HepG2 (cell line): Measurements from ENCODE around the gene KMT2E. TPM values are rescaled to one million over a fixed set of nuclear protein-coding genes. Genes with fewer than 3 reads are reported as not detected.

ENCODE experiments used
- ATAC-seq: fragments of 200-7000 bp; cut with Tn5 transposase; 3 replicates; pipeline ENCODE4 v1.9.1; 2020; ENCODE audit warnings: mild to moderate bottlenecking, moderate library complexity
- BruUV-seq: library from RNA; stranded (reverse); fragments of 400-500 nt; replicated peaks from 2 replicates; lab custom pipeline; 2021; lab: Mats Ljungman, UMichigan
- CTCF ChIA-PET: fragments of 300-600 bp; formaldehyde crosslinking; extraction: SDS; loops from one replicate; lab custom pipeline; 2021; ENCODE audit warnings: low total read pairs, inconsistent platforms, low intra/inter-chr PET ratio; lab: Yijun Ruan, JAX
- POLR2A ChIA-PET: fragments of 350-600 bp; sonication (Branson Sonifier 250); formaldehyde crosslinking; loops from one replicate; lab custom pipeline; 2020; ENCODE audit warnings: antibody characterized with exemption, inconsistent platforms; lab: Yijun Ruan, JAX
- DNase-seq: peaks from one replicate; pipeline ENCODE4 v3.0.0-alpha.2; 2015; ENCODE audit warnings: low spot score
- FAIRE-seq: peaks from 3 replicates; lab custom pipeline; 2011; peaks lifted over from hg19 to GRCh38; lab: Jason Lieb, UNC
- H2AFZ ChIP-seq: one replicate; pipeline ENCODE4 v1.6.1; 2011; ENCODE audit warnings: low read length, inconsistent platforms
- H3K27ac ChIP-seq: fragments of 300-600 bp; 3 replicates; pipeline ENCODE4 v1.8.0; 2011; ENCODE audit warnings: mixed run types, mild to moderate bottlenecking, mixed read lengths, low read length, inconsistent platforms; ENCODE audit not compliant: insufficient read depth; ENCODE audit errors: extremely low read length
- H3K27me3 ChIP-seq, 2 experiments: fragments of 200-600 bp in 1 of 2; 2 replicates in 1 of 2; 3 replicates in 1 of 2; pipeline versions ENCODE4 v1.6.0 to v1.8.0; 2011; ENCODE audit warnings: low read length in 2 of 2, mild to moderate bottlenecking in 2 of 2, moderate library complexity in 2 of 2, inconsistent platforms in 1 of 2; ENCODE audit not compliant: insufficient read depth in 2 of 2, control insufficient read depth in 1 of 2
- H3K36me3 ChIP-seq, 2 experiments: fragments of 200-600 bp in 1 of 2; replicated peaks in 1 of 2; 2 replicates in 1 of 2; 3 replicates in 1 of 2; pipeline versions ENCODE4 v1.5.1 to v1.8.0; 2011; ENCODE audit warnings: low read length in 2 of 2, inconsistent platforms in 1 of 2; ENCODE audit not compliant: insufficient read depth in 2 of 2, control insufficient read depth in 1 of 2
- H3K4me1 ChIP-seq: 2 replicates; pipeline ENCODE4 v1.5.1; 2012; ENCODE audit warnings: low read length, inconsistent platforms; ENCODE audit not compliant: insufficient read depth
- H3K4me2 ChIP-seq: 2 replicates; pipeline ENCODE4 v1.6.0; 2011; ENCODE audit warnings: low read depth, low read length, inconsistent platforms
- H3K4me3 ChIP-seq, 3 experiments: fragments of 200-600 bp in 1 of 3; sonication (generic), shearing (Covaris generic) in 1 of 3; replicated peaks in 1 of 3; 2 replicates each; pipeline ENCODE4 v1.5.1; 2011 to 2016; ENCODE audit warnings: low read length in 3 of 3, inconsistent platforms in 2 of 3, low read depth in 2 of 3, mild to moderate bottlenecking in 2 of 3, control low read depth in 1 of 3, mixed read lengths in 1 of 3; ENCODE audit not compliant: insufficient read depth in 1 of 3
- H3K79me2 ChIP-seq: one replicate; pipeline ENCODE4 v1.6.1; 2011; ENCODE audit warnings: low read length, inconsistent platforms; ENCODE audit not compliant: insufficient read depth
- H3K9ac ChIP-seq: 2 replicates; pipeline ENCODE4 v1.6.0; 2011; ENCODE audit warnings: mild to moderate bottlenecking, low read depth, low read length, inconsistent platforms; ENCODE audit not compliant: insufficient read depth
- H3K9me3 ChIP-seq: 2 replicates; pipeline ENCODE4 v1.5.1; 2012; ENCODE audit warnings: mild to moderate bottlenecking, low read length
- H4K20me1 ChIP-seq: 2 replicates; pipeline ENCODE4 v1.6.0; 2011; ENCODE audit warnings: inconsistent platforms, mild to moderate bottlenecking, low read length, moderate library complexity; ENCODE audit not compliant: insufficient read depth
- BHLHE40 ChIP-seq: IDR thresholded peaks from 2 replicates; pipeline ENCODE4 v1.6.1; 2011; ENCODE audit warnings: low read length, improper control_type of control experiment
- TARDBP ChIP-seq: sonication (generic); formaldehyde crosslinking; IDR thresholded peaks from 2 replicates; pipeline ENCODE4 v1.8.0; 2022; ENCODE audit warnings: mild to moderate bottlenecking, missing genetic modification reagents
- TRIM24 ChIP-seq: sonication (generic); formaldehyde crosslinking; IDR thresholded peaks from 2 replicates; pipeline ENCODE4 v1.8.0; 2022; ENCODE audit warnings: mild to moderate bottlenecking, missing genetic modification reagents
- TSC22D2 ChIP-seq: sonication (generic); formaldehyde crosslinking; IDR thresholded peaks from 2 replicates; pipeline ENCODE4 v1.5.1; 2020; ENCODE audit warnings: missing genetic modification reagents, mild to moderate bottlenecking, borderline replicate concordance
- ZMYM3 ChIP-seq: sonication (generic); formaldehyde crosslinking; IDR thresholded peaks from 2 replicates; pipeline ENCODE4 v1.5.1; 2020; ENCODE audit warnings: mild to moderate bottlenecking, missing genetic modification reagents
- ZNF660 ChIP-seq: sonication (generic); formaldehyde crosslinking; IDR thresholded peaks from 2 replicates; pipeline ENCODE4 v1.5.1; 2020; ENCODE audit warnings: mild to moderate bottlenecking, low read depth, missing genetic modification reagents, borderline replicate concordance
- ZNF775 ChIP-seq: sonication (generic); formaldehyde crosslinking; IDR thresholded peaks from 2 replicates; pipeline ENCODE4 v1.4.0; 2020; ENCODE audit warnings: missing genetic modification reagents, mild to moderate bottlenecking, moderate library complexity, borderline replicate concordance
- WGBS: methylation state at CpG from one replicate; pipeline ENCODE4 v1.1.6; 2017; ENCODE audit warnings: low lambda C conversion rate; 5-methylcytosine and 5-hydroxymethylcytosine counted together
- in situ Hi-C: cut with HindIII; loops from 2 replicates; pipeline ENCODE4 v1.10.0; 2017; ENCODE audit warnings: low pct_unique_long_range_greater_than_20kb; ENCODE audit not compliant: extremely low pct_ligation_motif_present
- intact Hi-C: fragments of 100-400 bp; cut with micrococcal nuclease; formaldehyde crosslinking; loops from one replicate; pipeline ENCODE4 v1.10.0; 2022; ENCODE audit not compliant: unreplicated experiment
- polyA plus RNA-seq, 8 experiments: library from polyadenylated mRNA; depleted of rRNA in 3 of 8; stranded (reverse) in 7 of 8; unstranded in 1 of 8; fragments of >200 nt; fragmentation: Illumina TruSeq in 4 of 8; extraction: Trizol in 4 of 8; gene quantifications; 2 replicates each; pipeline versions ENCODE4 v1.2.1 to v1.2.3, GENCODE V29; 2011 to 2016; ENCODE audit warnings: low read depth in 4 of 8, missing spikeins in 1 of 8, mixed read lengths in 1 of 8; ENCODE audit not compliant: insufficient read depth in 1 of 8
- total RNA-seq, 5 experiments: library from RNA; depleted of rRNA; stranded (reverse); fragments of >200 nt; fragmentation: Illumina TruSeq; extraction: Trizol; gene quantifications; 2 replicates each; pipeline ENCODE4 v1.2.3, GENCODE V29; 2016; ENCODE audit warnings: low read depth in 1 of 5
- TF ChIP-seq, protein P1 (sequence below): sonication (generic); formaldehyde crosslinking; IDR thresholded peaks from 2 replicates; pipeline ENCODE4 v1.9.0; 2021; ENCODE audit warnings: mild to moderate bottlenecking, missing genetic modification reagents
- TF ChIP-seq, protein P2 (sequence below): sonication (generic); formaldehyde crosslinking; IDR thresholded peaks from 2 replicates; pipeline ENCODE4 v1.4.0; 2020; ENCODE audit warnings: missing genetic modification reagents

KMT2E gene
- total and polyA plus RNA-seq, 2 of the 13 experiments (the other 11 are each of a cell fraction or from before 2014, with no cell fraction given) = 6.3 to 24.4 TPM

DNA sequence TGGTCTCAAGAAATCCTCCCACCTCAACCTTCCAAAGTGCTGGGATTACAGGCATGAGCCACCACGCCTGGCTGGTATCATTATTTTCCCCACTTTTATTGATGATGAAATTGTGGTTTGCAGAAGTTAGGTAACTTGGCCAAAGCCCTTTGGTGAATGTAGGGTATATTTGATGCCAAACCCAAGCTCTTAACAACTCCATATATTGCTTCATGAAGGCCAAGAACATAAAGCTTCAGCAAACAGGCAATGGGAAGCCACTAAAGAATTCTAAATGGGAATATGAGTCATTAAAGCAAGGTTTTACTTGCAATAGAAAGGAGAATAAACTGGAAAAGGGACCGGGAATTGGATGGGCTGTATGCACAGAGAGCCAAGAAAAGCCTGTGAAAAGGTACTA lies 142.7 kb downstream of the KMT2E start:
- no peak overlapping the region for H2AFZ ChIP-seq
- H3K4me1 ChIP-seq = no peaks in the 10 kb centered on the region
- no peaks in the 10 kb centered on the region for H3K27me3 ChIP-seq
- CTCF ChIA-PET = no interaction called here
- POLR2A ChIA-PET = no interaction called here
- H3K36me3 ChIP-seq = peaks cover 3 to 14% of the 10 kb centered on the region in 2 experiments; a peak in 2 of 5 replicates
- no peak overlapping the region for H3K4me3 ChIP-seq
- no TSS peak for BruUV-seq
- no peaks in the 10 kb centered on the region for H3K79me2 ChIP-seq
- H3K4me2 ChIP-seq = no peak overlapping the region
- 98% methylated on average over 2 of the region's 2 CpGs for WGBS
- no peaks in the 10 kb centered on the region for H3K9me3 ChIP-seq
- no peak overlapping the region for H3K27ac ChIP-seq
- DNase-seq (no peak), FAIRE-seq (no peak), ATAC-seq (no peak)
- intact Hi-C loops (no loop called here), in situ Hi-C loops (no loop called here)
- H3K9ac ChIP-seq = no peak overlapping the region
- H4K20me1 ChIP-seq = no peaks in the 10 kb centered on the region
- TF ChIP-seq TSC22D2 (no peak), ZNF660 (CRISPR knock-in tag) (no peak)

DNA sequence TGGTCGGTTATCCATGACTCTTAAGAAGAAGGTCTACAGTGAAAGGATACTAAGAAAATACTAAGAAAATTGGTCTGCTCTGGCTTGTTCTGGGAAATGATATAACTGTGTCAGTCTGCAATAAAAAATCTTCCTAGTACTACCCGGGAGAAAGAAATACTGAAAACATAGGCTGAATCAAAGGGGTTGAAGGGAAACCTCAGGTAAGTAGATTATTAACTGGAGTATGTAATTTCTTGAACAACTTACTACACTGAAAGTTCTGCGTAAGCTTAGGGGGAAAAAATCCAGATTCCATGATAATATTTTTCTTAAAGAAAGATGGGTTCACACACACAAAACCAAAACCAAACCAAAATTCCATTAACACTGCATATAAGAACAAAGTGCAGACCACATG lies 143.3 kb downstream of the KMT2E start:
- ATAC-seq (no peak), FAIRE-seq (no peak), DNase-seq (no peak)
- CTCF ChIA-PET = no interaction called here
- Histone ChIP-seq H3K9ac (no peak overlapping the region), H3K27ac (no peak overlapping the region), H3K27me3 (no peaks in the 10 kb centered on the region), H2AFZ (no peak overlapping the region), H3K4me1 (no peaks in the 10 kb centered on the region), H3K9me3 (no peaks in the 10 kb centered on the region), H3K79me2 (no peaks in the 10 kb centered on the region), H4K20me1 (no peaks in the 10 kb centered on the region), H3K4me2 (no peak overlapping the region), H3K4me3 (no peak overlapping the region), H3K36me3 (peaks cover 3 to 14% of the 10 kb centered on the region in 2 experiments; a peak in 2 of 5 replicates)
- no TSS peak for BruUV-seq
- intact Hi-C loops = no loop called here
- WGBS = 95% methylated on average over 3 of the region's 3 CpGs
- in situ Hi-C loops = no loop called here
- POLR2A ChIA-PET = no interaction called here
- TF ChIP-seq TRIM24 (CRISPR knock-in tag) (no peak), ZNF775 (CRISPR knock-in tag) (no peak), TARDBP (CRISPR knock-in tag) (no peak), BHLHE40 (no peak), ZMYM3 (no peak)
- TF ChIP-seq, protein P1, sequence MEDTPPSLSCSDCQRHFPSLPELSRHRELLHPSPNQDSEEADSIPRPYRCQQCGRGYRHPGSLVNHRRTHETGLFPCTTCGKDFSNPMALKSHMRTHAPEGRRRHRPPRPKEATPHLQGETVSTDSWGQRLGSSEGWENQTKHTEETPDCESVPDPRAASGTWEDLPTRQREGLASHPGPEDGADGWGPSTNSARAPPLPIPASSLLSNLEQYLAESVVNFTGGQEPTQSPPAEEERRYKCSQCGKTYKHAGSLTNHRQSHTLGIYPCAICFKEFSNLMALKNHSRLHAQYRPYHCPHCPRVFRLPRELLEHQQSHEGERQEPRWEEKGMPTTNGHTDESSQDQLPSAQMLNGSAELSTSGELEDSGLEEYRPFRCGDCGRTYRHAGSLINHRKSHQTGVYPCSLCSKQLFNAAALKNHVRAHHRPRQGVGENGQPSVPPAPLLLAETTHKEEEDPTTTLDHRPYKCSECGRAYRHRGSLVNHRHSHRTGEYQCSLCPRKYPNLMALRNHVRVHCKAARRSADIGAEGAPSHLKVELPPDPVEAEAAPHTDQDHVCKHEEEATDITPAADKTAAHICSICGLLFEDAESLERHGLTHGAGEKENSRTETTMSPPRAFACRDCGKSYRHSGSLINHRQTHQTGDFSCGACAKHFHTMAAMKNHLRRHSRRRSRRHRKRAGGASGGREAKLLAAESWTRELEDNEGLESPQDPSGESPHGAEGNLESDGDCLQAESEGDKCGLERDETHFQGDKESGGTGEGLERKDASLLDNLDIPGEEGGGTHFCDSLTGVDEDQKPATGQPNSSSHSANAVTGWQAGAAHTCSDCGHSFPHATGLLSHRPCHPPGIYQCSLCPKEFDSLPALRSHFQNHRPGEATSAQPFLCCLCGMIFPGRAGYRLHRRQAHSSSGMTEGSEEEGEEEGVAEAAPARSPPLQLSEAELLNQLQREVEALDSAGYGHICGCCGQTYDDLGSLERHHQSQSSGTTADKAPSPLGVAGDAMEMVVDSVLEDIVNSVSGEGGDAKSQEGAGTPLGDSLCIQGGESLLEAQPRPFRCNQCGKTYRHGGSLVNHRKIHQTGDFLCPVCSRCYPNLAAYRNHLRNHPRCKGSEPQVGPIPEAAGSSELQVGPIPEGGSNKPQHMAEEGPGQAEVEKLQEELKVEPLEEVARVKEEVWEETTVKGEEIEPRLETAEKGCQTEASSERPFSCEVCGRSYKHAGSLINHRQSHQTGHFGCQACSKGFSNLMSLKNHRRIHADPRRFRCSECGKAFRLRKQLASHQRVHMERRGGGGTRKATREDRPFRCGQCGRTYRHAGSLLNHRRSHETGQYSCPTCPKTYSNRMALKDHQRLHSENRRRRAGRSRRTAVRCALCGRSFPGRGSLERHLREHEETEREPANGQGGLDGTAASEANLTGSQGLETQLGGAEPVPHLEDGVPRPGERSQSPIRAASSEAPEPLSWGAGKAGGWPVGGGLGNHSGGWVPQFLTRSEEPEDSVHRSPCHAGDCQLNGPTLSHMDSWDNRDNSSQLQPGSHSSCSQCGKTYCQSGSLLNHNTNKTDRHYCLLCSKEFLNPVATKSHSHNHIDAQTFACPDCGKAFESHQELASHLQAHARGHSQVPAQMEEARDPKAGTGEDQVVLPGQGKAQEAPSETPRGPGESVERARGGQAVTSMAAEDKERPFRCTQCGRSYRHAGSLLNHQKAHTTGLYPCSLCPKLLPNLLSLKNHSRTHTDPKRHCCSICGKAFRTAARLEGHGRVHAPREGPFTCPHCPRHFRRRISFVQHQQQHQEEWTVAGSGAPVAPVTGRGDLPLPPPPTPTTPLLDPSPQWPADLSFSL (CRISPR knock-in tag) = no peak
- TF ChIP-seq, protein P2, sequence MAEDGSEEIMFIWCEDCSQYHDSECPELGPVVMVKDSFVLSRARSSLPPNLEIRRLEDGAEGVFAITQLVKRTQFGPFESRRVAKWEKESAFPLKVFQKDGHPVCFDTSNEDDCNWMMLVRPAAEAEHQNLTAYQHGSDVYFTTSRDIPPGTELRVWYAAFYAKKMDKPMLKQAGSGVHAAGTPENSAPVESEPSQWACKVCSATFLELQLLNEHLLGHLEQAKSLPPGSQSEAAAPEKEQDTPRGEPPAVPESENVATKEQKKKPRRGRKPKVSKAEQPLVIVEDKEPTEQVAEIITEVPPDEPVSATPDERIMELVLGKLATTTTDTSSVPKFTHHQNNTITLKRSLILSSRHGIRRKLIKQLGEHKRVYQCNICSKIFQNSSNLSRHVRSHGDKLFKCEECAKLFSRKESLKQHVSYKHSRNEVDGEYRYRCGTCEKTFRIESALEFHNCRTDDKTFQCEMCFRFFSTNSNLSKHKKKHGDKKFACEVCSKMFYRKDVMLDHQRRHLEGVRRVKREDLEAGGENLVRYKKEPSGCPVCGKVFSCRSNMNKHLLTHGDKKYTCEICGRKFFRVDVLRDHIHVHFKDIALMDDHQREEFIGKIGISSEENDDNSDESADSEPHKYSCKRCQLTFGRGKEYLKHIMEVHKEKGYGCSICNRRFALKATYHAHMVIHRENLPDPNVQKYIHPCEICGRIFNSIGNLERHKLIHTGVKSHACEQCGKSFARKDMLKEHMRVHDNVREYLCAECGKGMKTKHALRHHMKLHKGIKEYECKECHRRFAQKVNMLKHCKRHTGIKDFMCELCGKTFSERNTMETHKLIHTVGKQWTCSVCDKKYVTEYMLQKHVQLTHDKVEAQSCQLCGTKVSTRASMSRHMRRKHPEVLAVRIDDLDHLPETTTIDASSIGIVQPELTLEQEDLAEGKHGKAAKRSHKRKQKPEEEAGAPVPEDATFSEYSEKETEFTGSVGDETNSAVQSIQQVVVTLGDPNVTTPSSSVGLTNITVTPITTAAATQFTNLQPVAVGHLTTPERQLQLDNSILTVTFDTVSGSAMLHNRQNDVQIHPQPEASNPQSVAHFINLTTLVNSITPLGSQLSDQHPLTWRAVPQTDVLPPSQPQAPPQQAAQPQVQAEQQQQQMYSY (CRISPR knock-in tag) = no peak
